Measurements from ENCODE around the gene CBY1. TPM values are rescaled to one million over a fixed set of nuclear protein-coding genes. Genes with fewer than 3 reads are reported as not detected.
A peak's percentile ranks its signal among the peaks of the same experiment; 100 is the strongest.

The CBY1 gene
- total and polyA plus RNA-seq, 9 of the 15 experiments (the other 6 are each of a cell fraction or from before 2014, with no cell fraction given): 5.7 to 19.7 (median 10.8) TPM

DNA sequence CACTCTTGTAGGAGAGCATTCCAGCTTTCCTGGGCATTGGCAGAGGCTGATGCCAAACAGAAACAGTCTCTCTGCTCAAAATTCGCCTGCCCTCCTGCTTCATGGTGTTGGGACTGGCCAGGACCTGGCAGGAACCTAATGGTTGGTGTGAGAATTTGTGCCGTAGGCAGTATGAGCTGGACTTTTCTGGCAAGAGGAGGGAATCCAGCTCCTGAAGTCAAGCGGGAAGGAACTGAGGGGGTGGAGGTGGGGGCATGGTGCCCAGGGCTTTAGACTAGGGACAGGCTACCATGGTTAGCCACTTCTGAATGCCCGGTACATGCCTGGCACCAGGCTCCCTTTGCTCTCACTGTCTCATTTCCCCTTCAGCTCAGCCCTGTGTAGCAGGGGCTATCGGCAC, 18.4 kb downstream of the CBY1 start:
- BruUV-seq (replicated peaks): no TSS peak
- POLR2A ChIA-PET: interaction anchor here (1.1 to 1.7 kb wide), 2 partner anchors 9 to 86 kb away, joined by 3 to 6 read pairs; no protein-coding TSS in a partner anchor
- WGBS (ENCODE audit: insufficient coverage, low coverage, missing lambda C conversion rate): 71% methylated on average over 3 of the region's 5 CpGs

More for the DNA sequence above, 18.4 kb downstream of the CBY1 start:
- DNase-seq (ENCODE audit: extremely low read depth in 1 of 4, low spot score in 3 of 4) (no peak), FAIRE-seq (no peak), ATAC-seq (no peak)
- H3K4me3 ChIP-seq: no peak overlapping the region
- H2AFZ ChIP-seq (ENCODE audit: low read depth, low read length): no peak overlapping the region
- no peak overlapping the region for H3K27ac ChIP-seq (ENCODE audit: extremely low read depth, low read depth, low read length)
- TF ChIP-seq, protein P1, sequence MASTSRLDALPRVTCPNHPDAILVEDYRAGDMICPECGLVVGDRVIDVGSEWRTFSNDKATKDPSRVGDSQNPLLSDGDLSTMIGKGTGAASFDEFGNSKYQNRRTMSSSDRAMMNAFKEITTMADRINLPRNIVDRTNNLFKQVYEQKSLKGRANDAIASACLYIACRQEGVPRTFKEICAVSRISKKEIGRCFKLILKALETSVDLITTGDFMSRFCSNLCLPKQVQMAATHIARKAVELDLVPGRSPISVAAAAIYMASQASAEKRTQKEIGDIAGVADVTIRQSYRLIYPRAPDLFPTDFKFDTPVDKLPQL (IDR thresholded peaks at IDR 0.05; ENCODE audit: extremely low read depth, insufficient read length): no peak
- TF ChIP-seq, protein P2, sequence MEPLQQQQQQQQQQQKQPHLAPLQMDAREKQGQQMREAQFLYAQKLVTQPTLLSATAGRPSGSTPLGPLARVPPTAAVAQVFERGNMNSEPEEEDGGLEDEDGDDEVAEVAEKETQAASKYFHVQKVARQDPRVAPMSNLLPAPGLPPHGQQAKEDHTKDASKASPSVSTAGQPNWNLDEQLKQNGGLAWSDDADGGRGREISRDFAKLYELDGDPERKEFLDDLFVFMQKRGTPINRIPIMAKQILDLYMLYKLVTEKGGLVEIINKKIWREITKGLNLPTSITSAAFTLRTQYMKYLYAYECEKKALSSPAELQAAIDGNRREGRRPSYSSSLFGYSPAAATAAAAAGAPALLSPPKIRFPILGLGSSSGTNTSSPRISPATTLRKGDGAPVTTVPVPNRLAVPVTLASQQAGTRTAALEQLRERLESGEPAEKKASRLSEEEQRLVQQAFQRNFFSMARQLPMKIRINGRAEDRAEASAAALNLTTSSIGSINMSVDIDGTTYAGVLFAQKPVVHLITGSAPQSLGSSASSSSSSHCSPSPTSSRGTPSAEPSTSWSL (CRISPR knock-in tag; IDR thresholded peaks at IDR 0.05; ENCODE audit: borderline replicate concordance): no peak
- TF ChIP-seq SMARCC2 (IDR thresholded peaks at IDR 0.05; ENCODE audit: low read depth): no peak
- TF ChIP-seq, protein P3, sequence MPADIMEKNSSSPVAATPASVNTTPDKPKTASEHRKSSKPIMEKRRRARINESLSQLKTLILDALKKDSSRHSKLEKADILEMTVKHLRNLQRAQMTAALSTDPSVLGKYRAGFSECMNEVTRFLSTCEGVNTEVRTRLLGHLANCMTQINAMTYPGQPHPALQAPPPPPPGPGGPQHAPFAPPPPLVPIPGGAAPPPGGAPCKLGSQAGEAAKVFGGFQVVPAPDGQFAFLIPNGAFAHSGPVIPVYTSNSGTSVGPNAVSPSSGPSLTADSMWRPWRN (IDR thresholded peaks at IDR 0.05; ENCODE audit: low read depth): no peak
- TF ChIP-seq ZNF124 (CRISPR knock-in tag; IDR thresholded peaks at IDR 0.05): no peak
- TF ChIP-seq TCF3 (CRISPR knock-in tag; IDR thresholded peaks at IDR 0.05): no peak
- no peak for TF ChIP-seq KLF10 (CRISPR knock-in tag; IDR thresholded peaks at IDR 0.05)
- TF ChIP-seq, protein P4, sequence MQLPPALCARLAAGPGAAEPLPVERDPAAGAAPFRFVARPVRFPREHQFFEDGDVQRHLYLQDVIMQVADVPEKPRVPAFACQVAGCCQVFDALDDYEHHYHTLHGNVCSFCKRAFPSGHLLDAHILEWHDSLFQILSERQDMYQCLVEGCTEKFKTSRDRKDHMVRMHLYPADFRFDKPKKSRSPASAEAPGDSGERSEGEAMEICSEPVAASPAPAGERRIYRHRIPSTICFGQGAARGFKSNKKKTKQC (CRISPR knock-in tag; IDR thresholded peaks at IDR 0.05): no peak
- no peak for TF ChIP-seq ZSCAN32 (CRISPR knock-in tag; IDR thresholded peaks at IDR 0.05)
- no peak for TF ChIP-seq PRPF4 (IDR thresholded peaks at IDR 0.05; ENCODE audit: insufficient read depth, low read depth, low read length, poor library complexity, severe bottlenecking)
- no peak for TF ChIP-seq ESRRA (IDR thresholded peaks at IDR 0.05; ENCODE audit: borderline replicate concordance, low read depth)
- no peak for TF ChIP-seq ZNF408 (CRISPR knock-in tag; IDR thresholded peaks at IDR 0.05; ENCODE audit: low read depth)
- TF ChIP-seq DIDO1 (tag; IDR thresholded peaks at IDR 0.05; ENCODE audit: low read depth): no peak
- CTCF ChIA-PET (ENCODE audit: low intra/inter-chr PET ratio): no interaction called here
- peak overlapping the region in 1 of 2 experiments; percentile 76; a peak in 1 of 4 replicates for H3K9ac ChIP-seq (ENCODE audit: insufficient read depth in 1 of 2, low read depth in 2 of 2, low read length in 2 of 2)
- peaks cover 9% of the 10 kb centered on the region; the same call in 2 of the 3 replicates for H3K36me3 ChIP-seq (ENCODE audit: control insufficient read depth, insufficient read depth, low read length)
- H3K4me1 ChIP-seq (replicated peaks in 1 of 2; ENCODE audit: control insufficient read depth in 2 of 2, insufficient read depth in 2 of 2, low read length in 2 of 2): peaks cover 0 to 2% of the 10 kb centered on the region in 2 experiments; a peak in 3 of 5 replicates
- H4K20me1 ChIP-seq (replicated peaks; ENCODE audit: control insufficient read depth, insufficient read depth, low read length): no peaks in the 10 kb centered on the region
- no peaks in the 10 kb centered on the region for H3K79me2 ChIP-seq (ENCODE audit: control insufficient read depth, insufficient read depth, low read length)
- intact Hi-C loops (cut with micrococcal nuclease): no loop called here
- no peaks in the 10 kb centered on the region for H3K9me3 ChIP-seq (replicated peaks; ENCODE audit: control insufficient read depth, insufficient read depth, low read depth, low read length)
- H3K27me3 ChIP-seq (ENCODE audit: control insufficient read depth in 2 of 2, insufficient read depth in 2 of 2, low read length in 2 of 2): no peaks in the 10 kb centered on the region
- no peak overlapping the region for H3K4me2 ChIP-seq (ENCODE audit: insufficient read depth, low read length)
- no peaks in the 10 kb centered on the region for H3K9me1 ChIP-seq (ENCODE audit: control insufficient read depth, insufficient read depth, low read length)
- in situ Hi-C loops (cut with MboI): no loop called here
